H9 (cell line): ENCODE results near the gene MRGPRG. TPM values are rescaled to one million over a fixed set of nuclear protein-coding genes. Genes with fewer than 3 reads are reported as not detected.

Experiments used
- DNase-seq: peaks from one replicate; pipeline ENCODE4 v3.0.0-alpha.2; 2017
- H2AFZ ChIP-seq: one replicate; pipeline ENCODE4 v1.6.1; 2013; ENCODE audit warnings: mild to moderate bottlenecking, low read length, control low read depth, moderate library complexity
- H2AK5ac ChIP-seq: 2 replicates; pipeline ENCODE4 v1.6.1; 2013; ENCODE audit warnings: low read length, control low read depth, mixed read lengths; ENCODE audit not compliant: insufficient read length
- H2BK120ac ChIP-seq: one replicate; pipeline ENCODE4 v1.6.1; 2013; ENCODE audit warnings: low read depth, mild to moderate bottlenecking, low read length, control low read depth, inconsistent platforms; ENCODE audit not compliant: poor library complexity, severe bottlenecking
- H2BK12ac ChIP-seq: 2 replicates; pipeline ENCODE4 v1.6.1; 2013; ENCODE audit warnings: low read length, control low read depth, mixed read lengths, low read depth; ENCODE audit not compliant: insufficient read length
- H2BK15ac ChIP-seq: 2 replicates; pipeline ENCODE4 v1.6.1; 2013; ENCODE audit warnings: low read depth, low read length, control low read depth
- H2BK20ac ChIP-seq: one replicate; pipeline ENCODE4 v1.6.1; 2013; ENCODE audit warnings: low read depth, mild to moderate bottlenecking, low read length, control low read depth, inconsistent platforms; ENCODE audit not compliant: poor library complexity, severe bottlenecking
- H2BK5ac ChIP-seq: 2 replicates; pipeline ENCODE4 v1.6.1; 2013; ENCODE audit warnings: low read length, control low read depth, mixed read lengths; ENCODE audit not compliant: insufficient read length
- H3K14ac ChIP-seq: 2 replicates; pipeline ENCODE4 v1.6.1; 2013; ENCODE audit warnings: low read length, control low read depth; ENCODE audit not compliant: insufficient read depth
- H3K18ac ChIP-seq: 2 replicates; pipeline ENCODE4 v1.6.1; 2013; ENCODE audit warnings: low read depth, mild to moderate bottlenecking, mixed read lengths, low read length, control low read depth; ENCODE audit not compliant: insufficient read length
- H3K23ac ChIP-seq: 2 replicates; pipeline ENCODE4 v1.6.1; 2013; ENCODE audit warnings: low read length, control low read depth, mixed read lengths, low read depth; ENCODE audit not compliant: insufficient read length
- H3K23me2 ChIP-seq: 2 replicates; pipeline ENCODE4 v1.6.1; 2013; ENCODE audit warnings: low read depth, mild to moderate bottlenecking, mixed read lengths, low read length, control low read depth; ENCODE audit not compliant: insufficient read length, poor library complexity, severe bottlenecking
- H3K27ac ChIP-seq: 2 replicates; pipeline ENCODE4 v1.5.1; 2013; ENCODE audit warnings: low read length, control low read depth, mixed read lengths, low read depth; ENCODE audit not compliant: insufficient read length
- H3K27me3 ChIP-seq: 2 replicates; pipeline ENCODE4 v1.6.1; 2013; ENCODE audit warnings: low read length, control low read depth, inconsistent platforms; ENCODE audit not compliant: insufficient read depth
- H3K4ac ChIP-seq: 2 replicates; pipeline ENCODE4 v1.6.1; 2013; ENCODE audit warnings: low read depth, mild to moderate bottlenecking, control low read depth, inconsistent platforms, low read length, moderate library complexity
- H3K4me1 ChIP-seq: 2 replicates; pipeline ENCODE4 v1.6.1; 2013; ENCODE audit warnings: low read length, control low read depth, inconsistent platforms; ENCODE audit not compliant: insufficient read depth
- H3K4me2 ChIP-seq: 2 replicates; pipeline ENCODE4 v1.6.1; 2013; ENCODE audit warnings: low read length, control low read depth, mixed read lengths; ENCODE audit not compliant: insufficient read length, insufficient read depth
- H3K56ac ChIP-seq: 2 replicates; pipeline ENCODE4 v1.6.1; 2013; ENCODE audit warnings: low read depth, mild to moderate bottlenecking, mixed read lengths, low read length, control low read depth; ENCODE audit not compliant: insufficient read length
- H3K79me1 ChIP-seq: 2 replicates; pipeline ENCODE4 v1.6.1; 2013; ENCODE audit warnings: low read depth, mild to moderate bottlenecking, moderate library complexity, low read length, control low read depth, inconsistent platforms; ENCODE audit not compliant: insufficient read depth, poor library complexity, severe bottlenecking
- H3K79me2 ChIP-seq: 2 replicates; pipeline ENCODE4 v1.6.1; 2013; ENCODE audit warnings: low read length, control low read depth, inconsistent platforms; ENCODE audit not compliant: insufficient read depth
- H3K9ac ChIP-seq: 2 replicates; pipeline ENCODE4 v1.6.1; 2013; ENCODE audit warnings: low read length, control low read depth, mixed read lengths; ENCODE audit not compliant: insufficient read length; ENCODE audit errors: extremely low read depth
- H3K9me3 ChIP-seq: one replicate; pipeline ENCODE4 v1.6.1; 2013; ENCODE audit warnings: low read depth, low read length, inconsistent platforms; ENCODE audit not compliant: control insufficient read depth
- H3T11ph ChIP-seq: one replicate; pipeline ENCODE4 v1.6.1; 2013; ENCODE audit warnings: mild to moderate bottlenecking, low read length, control low read depth, inconsistent platforms
- H4K20me1 ChIP-seq: one replicate; pipeline ENCODE4 v1.6.1; 2013; ENCODE audit not compliant: control insufficient read depth, insufficient read length, insufficient read depth
- H4K5ac ChIP-seq: 2 replicates; pipeline ENCODE4 v1.6.1; 2013; ENCODE audit warnings: low read depth, mild to moderate bottlenecking, mixed read lengths, low read length, control low read depth; ENCODE audit not compliant: insufficient read length
- H4K8ac ChIP-seq: replicated peaks from 2 replicates; pipeline ENCODE4 v1.6.1; 2013; ENCODE audit warnings: low read length, control low read depth, mixed read lengths, low read depth; ENCODE audit not compliant: insufficient read length
- H4K91ac ChIP-seq: 2 replicates; pipeline ENCODE4 v1.6.1; 2013; ENCODE audit warnings: low read depth, mild to moderate bottlenecking, moderate library complexity, mixed read lengths, low read length, control low read depth; ENCODE audit not compliant: insufficient read length
- H3K27ac Mint-ChIP-seq, 3 experiments: 2 replicates in 2 of 3; 3 replicates in 1 of 3; pipeline ENCODE4 v1.8.0; 2020 to 2021; ENCODE audit warnings: mixed read lengths in 3 of 3, mild to moderate bottlenecking in 1 of 3, moderate library complexity in 1 of 3
- H3K27me3 Mint-ChIP-seq: 2 replicates; pipeline ENCODE4 v1.8.0; 2021; ENCODE audit warnings: low read depth, mild to moderate bottlenecking, moderate library complexity, mixed read lengths
- H3K36me3 Mint-ChIP-seq, 3 experiments: 2 replicates in 2 of 3; 3 replicates in 1 of 3; pipeline ENCODE4 v1.8.0; 2020 to 2021; ENCODE audit warnings: low read depth in 3 of 3, mixed read lengths in 3 of 3; ENCODE audit not compliant: insufficient read depth in 1 of 3
- H3K4me1 Mint-ChIP-seq, 2 experiments: 2 replicates each; pipeline ENCODE4 v1.8.0; 2020; ENCODE audit warnings: mixed read lengths in 2 of 2
- H3K4me3 Mint-ChIP-seq, 2 experiments: 2 replicates in 1 of 2; 3 replicates in 1 of 2; pipeline ENCODE4 v1.8.0; 2020 to 2021; ENCODE audit warnings: mild to moderate bottlenecking in 2 of 2, mixed read lengths in 2 of 2, moderate library complexity in 1 of 2
- H3K9me3 Mint-ChIP-seq, 2 experiments: 2 replicates in 1 of 2; 3 replicates in 1 of 2; pipeline ENCODE4 v1.8.0; 2020; ENCODE audit warnings: mild to moderate bottlenecking in 2 of 2, mixed read lengths in 2 of 2, moderate library complexity in 1 of 2
- CTCF ChIP-seq: fragments of 200-600 bp; sonication (generic); conservative IDR thresholded peaks from 3 replicates; pipeline ENCODE4 v1.8.0; 2021; ENCODE audit warnings: antibody characterized with exemption, mild to moderate bottlenecking
- WGBS: extraction: QIAGEN DNeasy Blood & Tissue Kit; methylation state at CpG from one replicate; pipeline ENCODE4 v1.1.7; 2013; ENCODE audit warnings: missing lambda C conversion rate, low lambda C conversion rate, mixed read lengths; ENCODE audit not compliant: insufficient read length; ENCODE audit errors: extremely low coverage; 5-methylcytosine and 5-hydroxymethylcytosine counted together
- total RNA-seq: library from RNA; stranded (reverse); gene quantifications from 2 replicates; pipeline ENCODE4 v1.2.1, GENCODE V29; 2021

Gene MRGPRG
- total RNA-seq, 1 experiment from 2014 or later, result not detected

GRCh38 chr11:3183523-3183922 lies 35.1 kb downstream of the MRGPRG start:
- Histone ChIP-seq H4K5ac (no peak overlapping the region), H3K27me3 (no peaks in the 10 kb centered on the region), H3K18ac (no peak overlapping the region), H2AFZ (no peak overlapping the region), H3K79me2 (no peaks in the 10 kb centered on the region), H3K79me1 (no peaks in the 10 kb centered on the region), H4K8ac (no peak overlapping the region), H3K4me2 (no peak overlapping the region), H3K9me3 (no peaks in the 10 kb centered on the region), H2BK12ac (no peak overlapping the region), H3K4me1 (0 out of 2 replicates have a peak, but pooled peaks cover 1% of the 10 kb centered on the region), H3T11ph (no peak overlapping the region), H2BK120ac (no peak overlapping the region), H2BK5ac (no peak overlapping the region), H2AK5ac (no peak overlapping the region), H4K91ac (no peak overlapping the region), H2BK15ac (no peak overlapping the region), H3K23ac (no peak overlapping the region), H3K14ac (no peak overlapping the region), H3K23me2 (no peaks in the 10 kb centered on the region), H3K9ac (no peak overlapping the region), H4K20me1 (no peaks in the 10 kb centered on the region), H3K4ac (no peak overlapping the region), H3K56ac (no peak overlapping the region), H3K27ac (no peak overlapping the region), H2BK20ac (no peak overlapping the region)
- Mint-ChIP-seq H3K36me3 (peaks cover 0 to 3% (median 0%) of the 10 kb centered on the region in 3 experiments; a peak in 1 of 7 replicates), H3K4me3 (no peak overlapping the region), H3K9me3 (peaks cover 0 to 4% of the 10 kb centered on the region in 2 experiments; a peak in 1 of 5 replicates), H3K27me3 (peaks cover 12% of the 10 kb centered on the region), H3K4me1 (peaks cover 12 to 19% of the 10 kb centered on the region in 2 experiments), H3K27ac (no peak overlapping the region; a peak in 2 of 7 replicates)
- no peak for DNase-seq
- TF ChIP-seq CTCF, result no peak
- no CpG with 5 or more reads among the region's 6 CpGs for WGBS
